ENCODE data around the gene RTKN2.

The RTKN2 gene

DNA sequence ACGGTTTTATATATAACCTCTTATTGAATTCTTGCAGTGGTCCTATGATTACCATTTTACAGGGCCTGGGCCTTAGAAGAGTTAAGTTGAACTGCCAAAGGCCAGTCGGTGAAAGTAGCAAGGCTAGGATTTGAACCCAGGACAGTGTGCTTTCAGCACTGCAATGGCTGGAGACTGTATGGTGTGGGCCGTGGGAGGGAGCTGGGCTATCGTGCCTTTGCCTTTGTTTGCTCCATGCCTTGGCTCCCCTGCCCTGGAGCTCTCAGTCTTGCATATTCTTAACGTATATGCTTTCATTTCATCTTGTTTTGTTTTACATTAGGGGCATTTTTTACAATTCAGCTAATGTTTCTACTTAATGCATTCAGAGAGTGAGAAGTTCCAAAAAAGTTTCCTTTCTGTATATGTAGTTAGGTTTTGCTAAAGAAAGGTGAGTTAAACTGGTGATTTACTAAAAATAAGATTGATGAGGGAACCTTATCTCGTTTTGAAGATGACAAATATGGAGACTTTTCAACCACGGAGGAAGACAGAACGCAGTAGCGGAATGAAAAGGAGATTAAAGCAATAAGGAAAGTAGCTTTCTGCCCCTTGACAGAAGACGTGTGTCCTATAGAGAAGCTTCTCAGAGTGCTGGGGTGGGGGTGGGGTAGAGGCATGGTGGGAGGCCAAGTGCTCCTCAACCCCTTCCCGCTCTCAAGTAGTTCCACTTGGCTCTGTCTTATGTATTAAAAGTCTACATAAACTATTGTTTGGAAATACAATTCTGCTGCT, 82.5 kb downstream of the RTKN2 start:
- H3K4me3 ChIP-seq (ENCODE audit: low read depth, low read length) = no peak overlapping the region
- TF ChIP-seq CTCF (IDR thresholded peaks at IDR 0.05; ENCODE audit: low read depth, low read length) = no peak

GRCh38 chr10:62183857-62184795, 84.5 kb downstream of the RTKN2 start:
- no peak overlapping the region for H3K4me3 ChIP-seq (ENCODE audit: low read depth, low read length)
- no peak for TF ChIP-seq CTCF (IDR thresholded peaks at IDR 0.05; ENCODE audit: low read depth, low read length)

DNA sequence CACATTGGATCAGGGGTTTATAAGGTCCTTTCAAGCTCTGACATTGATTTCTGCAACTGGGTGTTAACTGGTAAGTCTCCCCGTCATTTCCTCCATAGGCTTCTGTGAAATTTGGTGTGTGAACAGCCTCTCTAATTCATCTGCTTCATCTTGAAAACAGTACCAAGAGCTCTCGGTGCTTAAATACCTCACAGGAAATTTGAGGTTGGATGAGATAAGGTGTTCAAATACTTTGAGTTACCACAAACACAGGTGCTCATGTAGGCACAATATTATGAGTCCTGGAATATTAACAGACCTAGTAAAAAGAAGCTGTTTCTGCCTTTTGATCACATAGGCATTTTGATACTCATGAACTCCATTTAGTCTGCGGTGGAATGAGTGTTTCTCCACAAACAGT, 85.2 kb downstream of the RTKN2 start:
- no peak for TF ChIP-seq CTCF (IDR thresholded peaks at IDR 0.05; ENCODE audit: low read depth, low read length)

DNA sequence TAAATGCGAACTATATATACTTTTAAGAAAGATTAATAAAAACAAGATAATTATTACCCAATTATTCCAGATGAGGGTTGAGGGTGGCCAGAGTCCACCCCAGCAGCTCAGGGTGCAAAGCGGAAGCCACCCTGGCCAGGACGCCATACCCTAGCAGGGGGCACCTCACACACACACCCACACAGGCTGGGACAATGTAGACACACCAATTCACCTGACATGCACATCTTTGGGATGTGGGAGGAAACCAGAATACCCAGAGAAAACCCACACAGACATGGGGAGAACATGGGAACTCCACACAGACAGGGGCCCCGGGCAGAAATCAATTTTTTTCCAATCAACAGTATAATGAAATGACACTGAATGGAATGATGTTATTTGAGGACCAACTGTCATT, 86.0 kb downstream of the RTKN2 start:
- no peak overlapping the region for H3K4me3 ChIP-seq (ENCODE audit: low read depth, low read length)
- TF ChIP-seq CTCF (IDR thresholded peaks at IDR 0.05; ENCODE audit: low read depth, low read length) = no peak

More for the DNA sequence above, 85.2 kb downstream of the RTKN2 start:
- no peak overlapping the region for H3K4me3 ChIP-seq (ENCODE audit: low read depth, low read length)

GRCh38 chr10:62182171-62182570, 86.5 kb downstream of the RTKN2 start:
- no peak overlapping the region for H3K4me3 ChIP-seq (ENCODE audit: low read depth, low read length)
- TF ChIP-seq CTCF (IDR thresholded peaks at IDR 0.05; ENCODE audit: low read depth, low read length) = no peak

- no peak for TF ChIP-seq CTCF (IDR thresholded peaks at IDR 0.05; ENCODE audit: low read depth, low read length)
- H3K4me3 ChIP-seq (ENCODE audit: low read depth, low read length) = no peak overlapping the region
These were observed 88.0 kb downstream of the RTKN2 start for GRCh38 chr10:62180677-62181076.

DNA sequence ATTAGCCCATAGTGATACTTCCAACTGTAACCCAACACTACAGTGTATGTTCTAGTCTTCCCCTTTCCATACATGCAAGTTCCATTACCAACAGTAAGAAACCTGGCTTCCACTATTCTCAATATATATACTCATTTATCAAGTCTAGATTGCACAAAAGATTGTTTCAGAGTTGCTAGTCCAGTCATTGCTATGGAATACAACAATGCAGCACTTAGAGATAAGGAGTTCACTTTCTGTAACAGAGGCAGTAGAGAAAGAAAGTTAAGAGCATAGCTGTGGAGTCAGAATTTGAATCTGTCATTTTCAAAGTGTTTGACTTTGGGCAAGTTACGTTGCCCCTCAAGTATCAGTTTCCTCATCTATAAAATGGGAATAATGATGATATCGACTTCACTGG, 90.1 kb downstream of the RTKN2 start:
- no peak overlapping the region for H3K4me3 ChIP-seq (ENCODE audit: low read depth, low read length)
- TF ChIP-seq CTCF (IDR thresholded peaks at IDR 0.05; ENCODE audit: low read depth, low read length) = no peak
